Measurements from ENCODE around the gene SPART. TPM values are rescaled to one million over a fixed set of nuclear protein-coding genes. Genes with fewer than 3 reads are reported as not detected.

The SPART gene
- total and polyA plus RNA-seq, 2 of the 8 experiments (the other 6 are each of a cell fraction or from before 2014, with no cell fraction given): 27.2 to 74.1 TPM

DNA sequence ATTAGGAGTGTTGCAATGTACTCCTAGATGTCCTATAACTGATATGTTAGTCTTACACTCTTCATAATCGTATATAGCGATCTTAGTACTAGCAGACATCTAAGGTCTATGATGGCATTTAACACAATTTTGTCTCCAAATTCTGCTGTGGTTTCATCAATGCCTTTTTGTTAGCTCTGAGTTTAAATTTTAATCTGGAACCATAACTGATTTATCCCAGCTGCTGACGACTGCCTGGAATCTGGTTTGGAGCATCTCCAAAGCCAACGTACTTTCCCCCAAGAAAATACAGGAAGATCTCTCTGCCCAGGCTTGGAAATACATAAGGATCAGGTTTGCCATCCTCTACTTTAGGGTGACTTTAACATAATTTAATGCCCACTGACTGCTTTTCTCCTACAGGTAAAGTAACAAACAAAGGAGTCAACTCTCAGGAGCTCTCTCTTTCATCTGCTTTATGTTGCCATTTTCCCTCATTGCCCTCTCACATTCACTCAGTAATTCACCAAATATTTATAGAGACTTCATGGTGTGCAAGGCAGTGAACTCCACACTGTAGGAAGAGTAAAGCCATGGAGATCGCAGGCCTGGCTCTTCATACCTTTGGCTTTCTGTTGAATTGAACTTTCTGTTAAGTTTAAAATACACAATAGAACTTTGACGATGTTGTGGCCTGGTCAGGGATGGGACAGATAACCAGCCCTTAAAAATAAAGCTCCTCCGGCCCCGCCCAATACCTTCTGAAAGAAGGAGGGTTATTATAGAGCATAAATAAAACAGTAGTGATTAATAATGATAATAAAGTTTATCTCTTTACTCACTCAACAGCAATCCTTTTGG, 23.3 kb upstream of the SPART start:
- H3K9ac ChIP-seq (replicated peaks in 1 of 4; ENCODE audit: extremely low read depth in 1 of 4, low read depth in 3 of 4, low read length in 3 of 4): no peak overlapping the region
- FAIRE-seq: no peak

More for the DNA sequence above, 23.3 kb upstream of the SPART start:
- WGBS, 2 experiments (ENCODE audit: extremely low coverage in 1 of 2, insufficient coverage in 1 of 2, insufficient read length in 1 of 2, insufficient replicate concordance in 2 of 2, low coverage in 1 of 2, low lambda C conversion rate in 2 of 2, missing lambda C conversion rate in 1 of 2): 88% methylated on average over 8 of the region's 8 CpGs; no CpG with 5 or more reads in 1 of the 2 experiments
- TF ChIP-seq TEAD4 (IDR thresholded peaks at IDR 0.05; ENCODE audit: low read depth, low read length): no peak
- no peak for TF ChIP-seq GABPA (IDR thresholded peaks at IDR 0.05; ENCODE audit: borderline replicate concordance, insufficient read depth, low read length)
- TF ChIP-seq SIX5 (IDR thresholded peaks at IDR 0.05; ENCODE audit: low read depth, low read length): no peak
- H3K4me3 ChIP-seq (ENCODE audit: extremely low read depth in 1 of 4, insufficient read depth in 2 of 4, low read depth in 3 of 4, low read length in 4 of 4): no peak overlapping the region
- H2BK5ac ChIP-seq (ENCODE audit: low read depth, low read length): no peak overlapping the region
- H3K56ac ChIP-seq (replicated peaks; ENCODE audit: insufficient read length, low read depth, low read length): no peak overlapping the region
- H4K5ac ChIP-seq (ENCODE audit: insufficient read length, low read depth, low read length): no peak overlapping the region
- H2AK5ac ChIP-seq (ENCODE audit: low read depth, low read length): no peak overlapping the region
- no peak overlapping the region for H4K91ac ChIP-seq (replicated peaks; ENCODE audit: insufficient read length, low read length)
- H3K36me3 ChIP-seq (ENCODE audit: control insufficient read depth in 2 of 4, insufficient read depth in 4 of 4, low read length in 3 of 4): peaks cover 0 to 3% (median 1%) of the 10 kb centered on the region in 4 experiments; a peak in 2 of 8 replicates
- no peak overlapping the region for H3K4ac ChIP-seq (replicated peaks; ENCODE audit: insufficient read length, low read depth, low read length)
- H3K79me2 ChIP-seq (ENCODE audit: control insufficient read depth in 1 of 2, insufficient read depth in 2 of 2, low read length in 2 of 2): no peaks in the 10 kb centered on the region
- no peak overlapping the region for H2BK15ac ChIP-seq (ENCODE audit: low read length)
- H3K4me2 ChIP-seq (ENCODE audit: insufficient read depth in 1 of 2, low read depth in 2 of 2, low read length in 2 of 2): no peak overlapping the region
- H3K14ac ChIP-seq (ENCODE audit: insufficient read length): no peak overlapping the region
- no peaks in the 10 kb centered on the region for H3K4me1 ChIP-seq (replicated peaks in 1 of 4; ENCODE audit: control insufficient read depth in 3 of 4, insufficient read depth in 4 of 4, low read length in 3 of 4)
- ChIA-PET CTCF (ENCODE audit: partially characterized antibody) (interaction anchor here (0.6 to 3.4 kb wide), 8 partner anchors 10 to 390 kb away, joined by 3 to 20 read pairs (median 4); partner anchors contain the start of gene SPART), POLR2A (ENCODE audit: partially characterized antibody) (interaction anchor here (1.0 to 1.6 kb wide), 3 partner anchors 20 to 71 kb away, joined by 3 read pairs; no protein-coding TSS in a partner anchor)
- no peaks in the 10 kb centered on the region for H4K20me1 ChIP-seq (replicated peaks in 1 of 2; ENCODE audit: control insufficient read depth in 1 of 2, insufficient read depth in 2 of 2, low read length in 2 of 2)
- H3K23me2 ChIP-seq (ENCODE audit: low read depth, low read length): no peaks in the 10 kb centered on the region; the same call in 1 of the 2 replicates
- no peak overlapping the region for H2BK20ac ChIP-seq (ENCODE audit: low read length)
- H2BK12ac ChIP-seq (ENCODE audit: low read depth, low read length): no peak overlapping the region
- no peak overlapping the region for H3K23ac ChIP-seq (ENCODE audit: insufficient read length)
- H2AFZ ChIP-seq (ENCODE audit: low read length): no peak overlapping the region
- no peaks in the 10 kb centered on the region for H3K9me3 ChIP-seq (ENCODE audit: insufficient read depth in 2 of 2, low read depth in 1 of 2, low read length in 1 of 2)
- no peak overlapping the region for H2BK120ac ChIP-seq (replicated peaks; ENCODE audit: low read depth, low read length)
- H3K27ac ChIP-seq (ENCODE audit: low read depth, low read length): no peak overlapping the region
- no peaks in the 10 kb centered on the region for H3K79me1 ChIP-seq (ENCODE audit: low read depth, low read length)
- no peak overlapping the region for H3K18ac ChIP-seq (ENCODE audit: extremely low read depth, low read length)
- DNase-seq (ENCODE audit: low read depth in 1 of 2, low spot score in 2 of 2): no peak
- no peaks in the 10 kb centered on the region for H3K27me3 ChIP-seq (replicated peaks in 1 of 4; ENCODE audit: control insufficient read depth in 3 of 4, extremely low read depth in 1 of 4, insufficient read depth in 3 of 4, low read length in 3 of 4)
- H4K8ac ChIP-seq (ENCODE audit: extremely low read depth, insufficient read depth, low read length): no peak overlapping the region

All from H1 (cell line).